T1000 (cell line): ENCODE data around the gene SLC2A10.

Experiments
- DNase-seq: peaks from one replicate; lab custom pipeline; 2025; ENCODE audit warnings: mixed read lengths; lab: John Stamatoyannopoulos, UW

SLC2A10 gene

GRCh38 chr20:46703435-46703834 lies 6.0 kb upstream of the SLC2A10 start:
- DNase-seq: no peak

GRCh38 chr20:46704714-46705377 lies 4.6 kb upstream of the SLC2A10 start:
- no peak for DNase-seq

DNA sequence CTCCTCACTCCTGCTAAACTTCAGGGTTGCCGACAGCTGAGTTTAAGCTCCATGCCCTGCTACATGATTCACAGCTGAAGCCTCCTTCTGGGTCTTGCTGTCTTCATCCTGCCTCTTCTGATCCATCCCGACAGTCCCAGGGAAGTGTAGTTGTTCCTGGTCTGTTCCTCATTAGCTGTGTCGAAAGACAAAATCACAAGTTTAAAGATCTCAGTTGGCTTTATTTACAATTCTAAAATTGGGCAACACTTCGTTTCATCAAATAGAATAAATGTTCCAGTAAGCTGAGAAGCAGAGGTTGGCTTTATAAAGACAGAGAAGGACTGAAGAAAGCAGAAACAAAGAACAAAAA lies 4.1 kb upstream of the SLC2A10 start:
- no peak for DNase-seq

GRCh38 chr20:46706242-46706641 lies 3.2 kb upstream of the SLC2A10 start:
- DNase-seq: no peak

GRCh38 chr20:46708172-46708860 lies 1.1 kb upstream of the SLC2A10 start:
- no peak for DNase-seq

GRCh38 chr20:46709055-46709458 lies 392 bp upstream of the SLC2A10 start:
- no peak for DNase-seq

- DNase-seq: no peak
These were observed 884 bp downstream of the SLC2A10 start for GRCh38 chr20:46710153-46710913.

GRCh38 chr20:46712056-46712636 lies 2.7 kb downstream of the SLC2A10 start:
- DNase-seq: no peak

GRCh38 chr20:46713957-46714834 lies 4.7 kb downstream of the SLC2A10 start:
- DNase-seq: no peak

- no peak for DNase-seq
These were observed 5.9 kb downstream of the SLC2A10 start for GRCh38 chr20:46715292-46715756.

DNA sequence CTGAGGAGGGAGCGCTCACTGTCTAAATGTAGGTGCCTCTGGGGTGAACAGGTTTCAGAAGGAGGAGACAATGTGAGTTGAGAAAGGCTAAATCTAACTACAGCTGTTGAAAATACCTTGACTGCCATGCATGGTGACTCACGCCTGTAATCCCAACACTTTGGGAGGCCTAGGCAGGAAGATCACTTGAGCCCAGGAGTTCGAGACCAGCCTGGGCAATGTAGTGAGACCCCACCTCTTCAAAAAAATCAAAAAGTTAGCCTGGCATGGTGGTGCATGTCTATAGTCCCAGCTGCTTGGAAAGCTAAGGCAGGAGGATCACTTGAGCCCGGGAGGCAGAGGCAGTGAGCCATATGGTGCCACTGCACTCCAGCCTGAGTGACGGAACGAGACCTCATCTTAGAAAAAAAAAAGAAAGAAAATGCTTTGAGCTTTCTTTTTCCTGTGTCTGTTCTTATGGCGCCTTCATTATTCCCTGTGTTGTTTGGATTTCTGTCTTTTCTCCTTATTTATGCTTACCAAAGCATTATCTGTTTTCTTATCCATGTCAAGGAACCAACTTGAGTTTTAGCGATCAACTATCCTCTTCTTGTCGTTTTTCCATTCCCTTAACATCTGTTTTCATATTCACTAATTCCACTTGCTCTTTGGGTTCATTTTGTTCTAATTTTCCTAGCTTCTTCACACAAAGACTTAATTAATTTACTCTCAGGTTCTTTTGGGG lies 8.5 kb downstream of the SLC2A10 start:
- DNase-seq: no peak

DNA sequence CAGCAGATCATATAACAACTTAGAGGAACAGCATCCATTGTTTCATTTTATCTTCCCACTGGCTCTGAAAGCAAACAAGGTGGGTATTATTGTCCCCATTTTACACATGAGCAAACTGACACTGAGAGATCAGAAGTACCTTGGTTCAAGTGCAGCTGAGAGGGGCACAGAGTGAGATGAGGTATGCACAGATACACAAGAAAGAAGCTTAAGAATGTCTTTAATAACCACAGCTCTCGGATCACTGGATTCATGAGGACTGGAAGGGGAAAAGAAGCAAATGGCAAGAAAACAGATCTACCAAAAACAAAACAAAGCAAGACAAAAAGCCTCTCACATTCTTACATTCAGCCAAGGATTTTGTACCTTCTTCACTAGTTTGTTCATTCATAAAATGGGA lies 10.6 kb downstream of the SLC2A10 start:
- no peak for DNase-seq

GRCh38 chr20:46720776-46721425 lies 11.5 kb downstream of the SLC2A10 start:
- no peak for DNase-seq

DNA sequence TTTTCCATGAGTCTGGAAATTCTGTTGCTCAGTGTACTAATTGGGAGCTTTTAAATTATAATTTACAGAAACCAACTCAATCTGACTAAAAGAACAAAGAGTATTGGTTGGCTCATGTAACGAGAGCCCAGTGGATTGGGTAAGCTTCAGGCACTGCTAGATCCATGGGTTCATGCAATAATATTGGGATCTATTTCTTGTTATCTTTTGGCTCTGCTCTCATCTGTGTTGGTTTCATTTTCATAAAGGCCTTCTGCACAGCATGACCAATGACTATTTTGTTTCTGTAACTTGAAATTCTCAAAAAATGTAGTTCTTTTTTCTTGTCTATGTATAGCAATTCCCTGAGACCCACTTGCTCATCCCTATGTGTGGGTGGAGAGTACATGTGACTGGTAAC lies 12.0 kb downstream of the SLC2A10 start:
- no peak for DNase-seq

DNA sequence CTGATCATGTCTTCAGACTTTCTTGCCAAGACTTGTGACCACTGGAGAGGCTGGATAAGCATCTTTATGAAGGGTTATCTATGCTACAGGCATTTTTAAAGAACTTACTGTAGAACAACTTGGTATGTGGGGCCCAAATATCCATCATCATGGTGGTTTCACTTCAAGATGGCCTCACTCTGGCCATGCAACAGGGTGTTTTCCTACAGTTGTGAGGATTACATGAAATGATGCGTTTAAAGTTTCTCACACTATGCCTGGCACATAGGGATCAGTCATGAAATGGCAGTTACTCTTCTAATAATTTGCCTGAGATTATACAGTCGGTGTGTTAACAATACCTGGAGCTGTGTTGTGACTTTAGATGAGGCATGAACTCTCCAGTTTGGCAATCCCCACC lies 13.0 kb downstream of the SLC2A10 start:
- no peak for DNase-seq

- no peak for DNase-seq
These were observed 13.6 kb downstream of the SLC2A10 start for GRCh38 chr20:46723039-46723438.

DNA sequence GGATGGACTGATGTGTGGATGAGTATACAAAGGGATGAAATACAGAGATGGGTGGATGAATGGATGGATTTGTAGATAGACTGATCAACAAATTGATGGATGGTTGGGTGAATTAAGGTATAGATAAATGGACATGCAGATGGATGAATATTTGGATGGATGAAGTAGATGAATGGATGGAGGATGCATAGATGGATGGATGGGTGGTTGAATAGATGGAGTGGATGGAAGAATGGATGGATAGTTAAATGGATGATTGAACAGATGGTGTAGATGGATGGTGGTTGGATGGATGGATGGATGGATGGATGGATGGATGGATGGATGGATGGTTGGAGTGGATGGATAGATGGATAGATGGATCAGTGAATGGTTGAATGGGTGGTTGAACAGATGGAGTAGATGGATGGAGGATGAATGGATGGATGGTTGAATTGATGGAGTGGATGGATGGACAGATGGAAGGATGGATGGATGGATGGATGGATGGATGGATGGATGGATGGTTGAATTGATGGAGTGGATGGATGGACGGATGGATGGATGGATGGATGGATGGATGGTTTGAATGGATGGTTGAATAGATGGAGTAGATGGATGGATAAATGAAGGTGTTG lies 15.0 kb downstream of the SLC2A10 start:
- DNase-seq: no peak

DNA sequence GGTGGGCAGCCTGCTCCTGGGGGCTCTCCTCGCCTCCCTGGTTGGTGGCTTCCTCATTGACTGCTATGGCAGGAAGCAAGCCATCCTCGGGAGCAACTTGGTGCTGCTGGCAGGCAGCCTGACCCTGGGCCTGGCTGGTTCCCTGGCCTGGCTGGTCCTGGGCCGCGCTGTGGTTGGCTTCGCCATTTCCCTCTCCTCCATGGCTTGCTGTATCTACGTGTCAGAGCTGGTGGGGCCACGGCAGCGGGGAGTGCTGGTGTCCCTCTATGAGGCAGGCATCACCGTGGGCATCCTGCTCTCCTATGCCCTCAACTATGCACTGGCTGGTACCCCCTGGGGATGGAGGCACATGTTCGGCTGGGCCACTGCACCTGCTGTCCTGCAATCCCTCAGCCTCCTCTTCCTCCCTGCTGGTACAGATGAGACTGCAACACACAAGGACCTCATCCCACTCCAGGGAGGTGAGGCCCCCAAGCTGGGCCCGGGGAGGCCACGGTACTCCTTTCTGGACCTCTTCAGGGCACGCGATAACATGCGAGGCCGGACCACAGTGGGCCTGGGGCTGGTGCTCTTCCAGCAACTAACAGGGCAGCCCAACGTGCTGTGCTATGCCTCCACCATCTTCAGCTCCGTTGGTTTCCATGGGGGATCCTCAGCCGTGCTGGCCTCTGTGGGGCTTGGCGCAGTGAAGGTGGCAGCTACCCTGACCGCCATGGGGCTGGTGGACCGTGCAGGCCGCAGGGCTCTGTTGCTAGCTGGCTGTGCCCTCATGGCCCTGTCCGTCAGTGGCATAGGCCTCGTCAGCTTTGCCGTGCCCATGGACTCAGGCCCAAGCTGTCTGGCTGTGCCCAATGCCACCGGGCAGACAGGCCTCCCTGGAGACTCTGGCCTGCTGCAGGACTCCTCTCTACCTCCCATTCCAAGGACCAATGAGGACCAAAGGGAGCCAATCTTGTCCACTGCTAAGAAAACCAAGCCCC lies 16.0 kb downstream of the SLC2A10 start:
- no peak for DNase-seq

GRCh38 chr20:46731770-46732169 lies 22.3 kb downstream of the SLC2A10 start:
- DNase-seq: no peak
